A204.1 (cell line): Measurements from ENCODE around the gene PLEKHA7.
A peak's percentile ranks its signal among the peaks of the same experiment; 100 is the strongest.

Source experiments
- FAIRE-seq: peaks from 2 replicates; lab custom pipeline; 2012; peaks lifted over from hg19 to GRCh38; lab: Jason Lieb, UNC

The PLEKHA7 gene

DNA sequence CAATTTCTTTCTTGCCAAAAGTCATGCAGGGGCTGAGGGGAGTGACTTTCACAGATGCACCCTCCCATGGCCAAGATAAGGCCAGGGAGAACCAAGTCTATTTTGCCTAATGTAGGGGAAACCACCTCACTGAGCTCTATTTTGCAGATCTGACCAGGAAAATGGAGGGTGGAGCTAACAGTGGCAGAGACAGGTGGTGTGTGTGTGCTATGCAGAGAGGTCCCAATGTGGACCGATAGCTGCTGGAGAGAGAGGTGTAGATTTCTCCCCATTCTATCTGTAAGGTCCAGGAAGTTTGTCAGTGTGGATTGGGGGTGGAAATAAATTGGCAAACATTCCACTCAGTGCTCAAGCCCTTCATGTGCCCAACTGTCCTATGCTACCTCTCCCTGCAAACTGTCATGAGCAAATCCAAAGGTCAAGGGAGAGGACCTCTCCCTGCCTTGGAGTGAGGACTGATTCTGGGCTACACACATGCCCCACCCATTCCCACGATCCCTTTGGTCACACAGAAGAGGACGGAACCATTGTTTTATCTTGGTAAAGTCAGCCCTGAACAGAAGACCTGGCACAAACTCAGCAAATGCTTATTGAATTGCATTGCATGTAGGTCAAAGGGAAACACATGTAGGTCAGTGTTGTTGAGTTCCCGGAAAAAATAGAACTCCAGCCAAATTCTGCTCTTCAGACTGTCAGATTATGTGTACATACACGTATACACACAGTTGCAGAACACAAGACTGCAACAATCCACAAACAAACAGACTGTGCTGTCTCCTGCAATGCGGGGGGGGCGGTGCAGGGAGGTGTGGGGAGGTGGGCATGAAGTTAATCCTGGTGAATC lies 209.9 kb downstream of the PLEKHA7 start:
- FAIRE-seq = no peak

DNA sequence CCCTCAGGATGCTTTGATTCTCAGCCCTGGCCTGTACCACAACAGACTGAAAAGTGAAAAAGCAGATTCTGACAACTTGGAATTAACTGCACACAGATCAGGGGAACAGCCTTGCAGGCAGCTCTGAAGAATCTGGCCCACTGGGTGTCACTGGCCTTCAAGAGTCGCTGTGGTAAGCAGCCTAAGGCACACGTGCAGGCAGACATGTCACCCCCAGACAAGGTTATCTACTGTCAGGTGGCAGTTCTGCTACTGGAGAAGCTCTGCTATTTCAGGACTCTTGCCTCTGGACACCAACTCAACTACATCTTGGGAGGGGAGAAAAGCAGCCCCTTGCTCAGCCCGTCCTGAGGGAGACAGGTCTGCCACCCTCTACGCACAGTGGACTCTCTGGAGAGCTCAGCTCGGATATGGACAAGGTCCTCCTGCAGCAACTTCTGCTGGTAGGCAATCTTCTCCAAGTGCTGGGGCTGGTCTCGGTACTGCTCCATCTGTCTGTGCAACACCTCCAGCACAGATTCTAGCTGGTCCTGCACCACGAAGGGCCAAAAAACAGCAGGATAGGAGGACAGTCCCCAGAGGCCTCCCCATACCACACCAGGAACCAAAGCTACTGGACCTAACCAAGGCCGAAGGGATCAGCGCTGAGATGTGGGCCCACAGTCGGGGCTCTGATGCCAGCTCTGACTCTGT lies 212.8 kb downstream of the PLEKHA7 start:
- FAIRE-seq = no peak

DNA sequence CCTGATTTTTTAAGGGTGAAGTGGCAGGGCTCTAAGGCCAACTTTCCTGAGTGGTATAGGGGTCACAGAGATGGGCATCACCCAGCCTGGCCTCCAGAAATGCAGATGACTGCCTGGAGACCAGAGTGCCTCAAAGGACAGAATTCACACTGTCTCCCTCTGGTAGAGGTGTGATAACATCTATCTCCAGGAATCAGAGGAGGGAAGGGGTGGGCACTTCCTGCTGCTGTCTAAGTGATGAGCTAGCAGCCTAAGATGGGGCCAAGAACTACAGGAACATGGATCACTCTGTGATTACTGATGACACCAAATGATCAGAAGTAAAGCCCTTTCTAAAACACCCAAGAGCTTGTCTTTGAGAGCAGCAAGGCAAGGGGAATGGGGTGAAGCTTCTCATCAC lies 213.8 kb downstream of the PLEKHA7 start:
- no peak for FAIRE-seq

DNA sequence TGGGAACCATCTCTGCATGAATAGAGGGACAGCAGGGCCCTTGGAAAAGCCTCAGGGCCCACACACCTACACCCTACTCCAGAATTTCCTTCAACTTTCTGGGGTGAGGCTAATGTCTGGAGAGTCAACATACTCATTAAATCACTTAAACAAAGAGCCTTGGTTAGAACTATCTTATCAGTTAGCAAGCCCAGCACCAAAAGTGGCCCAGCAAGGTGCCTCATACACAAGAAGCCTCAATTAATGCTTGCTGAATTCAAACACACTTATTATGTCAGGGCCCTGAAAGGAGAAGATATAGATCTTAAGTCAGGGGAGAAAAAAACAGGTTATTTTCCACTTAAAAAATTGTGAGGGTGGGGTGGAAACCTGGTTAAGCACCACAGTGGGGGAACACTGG lies 214.3 kb downstream of the PLEKHA7 start:
- FAIRE-seq = no peak

DNA sequence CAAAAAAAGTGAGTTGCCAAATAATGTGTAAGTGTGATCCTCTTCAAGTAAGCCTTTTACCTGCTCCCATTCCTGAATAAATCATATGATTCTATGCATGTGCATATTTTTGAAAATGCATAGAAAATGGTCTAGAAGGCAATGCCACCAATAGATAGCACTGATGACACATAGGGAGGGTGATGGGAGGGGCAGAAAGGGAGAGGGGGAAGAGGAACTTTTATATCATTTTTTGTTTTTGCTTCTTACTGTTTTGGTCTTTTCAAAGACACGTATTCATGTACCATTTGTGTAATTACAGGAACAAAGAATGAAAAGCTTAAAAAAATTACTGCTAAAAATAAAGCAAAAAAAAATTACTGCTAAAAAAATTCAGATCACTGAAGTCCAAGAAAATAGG lies 215.0 kb downstream of the PLEKHA7 start:
- no peak for FAIRE-seq

DNA sequence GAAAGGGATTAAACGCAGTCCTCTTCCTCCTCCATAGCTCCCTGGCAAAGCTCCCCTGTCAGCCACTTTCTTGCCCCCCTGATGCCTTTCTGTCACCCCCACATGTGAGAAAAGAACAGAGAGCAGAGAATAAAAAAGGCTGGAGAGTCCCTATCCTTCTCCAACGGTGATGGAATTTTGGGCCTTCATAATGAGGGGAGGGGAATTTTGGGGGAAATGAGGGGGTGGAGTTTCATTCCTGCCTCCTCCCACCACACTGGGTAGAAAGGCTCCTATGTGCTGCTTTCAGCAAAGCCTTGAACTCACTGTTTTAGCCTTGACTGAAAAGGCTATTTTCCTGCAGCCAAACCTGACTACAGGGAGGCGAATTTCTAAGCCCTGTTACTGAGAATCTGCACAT lies 216.4 kb downstream of the PLEKHA7 start:
- FAIRE-seq = no peak

DNA sequence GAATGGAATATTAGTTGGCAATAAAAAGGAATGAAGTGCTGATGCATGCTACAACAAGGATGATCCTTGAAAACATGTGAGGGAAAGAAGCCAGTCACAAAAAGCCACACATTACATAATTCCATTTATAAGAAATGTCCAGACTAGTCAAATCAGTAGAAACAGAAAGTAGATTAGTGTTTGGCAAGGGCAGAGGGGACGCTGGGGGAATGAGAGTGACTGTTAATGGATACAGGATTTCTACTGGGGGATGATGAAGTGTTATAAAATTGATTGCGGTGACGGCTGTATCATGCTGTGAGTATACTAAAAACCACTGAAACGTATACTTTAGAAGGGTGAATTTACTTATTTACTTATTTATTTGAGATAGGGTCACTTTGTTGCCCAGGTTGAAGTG lies 217.9 kb downstream of the PLEKHA7 start:
- FAIRE-seq = no peak

DNA sequence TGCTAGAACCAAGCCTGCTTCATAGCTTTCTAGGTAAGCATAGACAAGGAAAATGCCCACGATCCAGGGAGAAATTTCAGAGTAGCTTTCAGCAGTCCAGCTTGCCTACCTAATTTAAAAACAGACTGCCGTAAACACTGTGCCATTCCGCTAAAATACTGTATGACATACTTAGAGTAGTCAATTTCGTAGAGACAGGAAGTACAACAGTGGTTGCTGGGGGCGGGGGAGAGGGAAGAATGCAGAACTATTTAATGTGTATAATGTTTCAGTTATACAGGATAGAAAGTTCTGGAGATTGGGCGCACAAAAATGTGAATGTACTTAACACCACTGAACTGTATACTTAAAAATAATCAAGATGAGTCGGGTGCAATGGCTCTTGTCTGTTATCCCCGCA lies 219.1 kb downstream of the PLEKHA7 start:
- FAIRE-seq = no peak

DNA sequence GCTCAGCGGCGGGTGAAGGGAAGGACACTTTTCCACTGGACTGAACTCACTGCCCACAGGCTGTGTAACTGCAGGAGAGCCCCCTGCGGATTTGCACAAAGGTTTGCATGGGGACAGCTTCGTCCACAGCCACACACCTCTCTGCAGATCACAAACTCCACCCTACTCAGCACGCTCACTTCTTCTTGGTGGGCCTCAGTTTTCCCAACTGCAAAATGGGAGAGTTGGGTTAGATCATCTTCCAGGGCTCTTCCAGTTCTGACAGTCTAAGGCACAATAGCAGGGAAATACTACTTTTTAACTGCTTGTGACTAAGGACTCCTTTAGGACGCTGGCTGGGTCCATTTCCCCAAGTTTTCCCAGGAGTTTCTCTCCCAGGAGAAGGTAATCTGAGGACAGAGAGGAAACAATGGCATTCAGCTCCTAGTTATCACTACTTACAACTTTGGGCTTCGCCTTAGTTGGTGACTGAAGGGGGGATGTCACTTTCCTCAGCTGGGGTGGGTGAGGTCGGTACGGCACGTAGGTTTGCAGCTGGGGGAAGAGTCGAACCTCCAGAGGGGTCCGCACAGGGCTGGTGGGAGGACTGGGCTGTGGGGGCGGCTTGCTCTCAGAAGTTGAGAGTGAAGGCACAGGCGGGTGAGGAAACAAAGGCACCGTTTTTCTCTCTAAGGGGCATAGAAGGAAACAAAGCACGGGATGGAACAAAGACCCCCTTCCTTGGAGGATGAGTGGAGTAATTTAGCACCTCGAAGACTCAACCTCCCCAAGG lies 220.0 kb downstream of the PLEKHA7 start:
- no peak for FAIRE-seq

DNA sequence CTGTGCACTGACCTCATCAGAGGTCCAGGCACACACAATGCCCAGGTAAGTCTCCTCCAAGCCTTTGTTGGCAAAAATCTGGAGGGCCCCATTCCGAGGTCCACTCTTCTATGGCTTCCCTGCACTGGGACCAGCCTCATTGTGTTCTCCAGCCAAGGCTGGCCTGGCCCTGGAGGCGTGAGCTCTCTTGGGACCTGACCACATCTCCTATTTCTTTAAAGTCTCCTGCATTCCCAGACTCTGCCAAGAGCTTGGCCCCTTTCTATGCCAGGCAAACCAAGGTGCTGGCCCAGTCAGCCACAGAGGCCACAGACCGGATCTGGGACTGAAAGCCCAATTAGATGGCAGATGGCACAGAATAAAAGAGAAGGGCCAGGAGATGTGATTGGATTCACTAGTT lies 220.7 kb downstream of the PLEKHA7 start:
- FAIRE-seq = no peak

DNA sequence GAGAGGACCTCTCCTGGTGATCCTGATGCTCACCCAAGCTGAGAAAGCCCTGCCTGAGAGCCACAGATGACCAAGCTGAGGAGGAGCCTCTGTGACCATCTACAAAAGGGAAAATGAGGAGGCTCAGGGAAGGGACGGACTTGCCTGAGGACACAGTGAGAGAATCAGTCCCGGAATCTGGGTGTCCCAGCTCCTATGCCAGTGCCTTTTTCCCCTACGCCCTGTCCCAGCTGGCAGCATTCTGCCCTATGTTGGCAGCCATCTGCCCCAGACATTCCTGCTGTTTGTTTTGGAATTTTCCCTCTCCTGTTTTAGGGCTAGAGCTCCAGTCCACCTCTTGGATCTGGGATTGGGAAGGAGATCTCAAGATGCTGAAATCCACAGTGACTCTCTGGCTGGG lies 221.2 kb downstream of the PLEKHA7 start:
- no peak for FAIRE-seq

DNA sequence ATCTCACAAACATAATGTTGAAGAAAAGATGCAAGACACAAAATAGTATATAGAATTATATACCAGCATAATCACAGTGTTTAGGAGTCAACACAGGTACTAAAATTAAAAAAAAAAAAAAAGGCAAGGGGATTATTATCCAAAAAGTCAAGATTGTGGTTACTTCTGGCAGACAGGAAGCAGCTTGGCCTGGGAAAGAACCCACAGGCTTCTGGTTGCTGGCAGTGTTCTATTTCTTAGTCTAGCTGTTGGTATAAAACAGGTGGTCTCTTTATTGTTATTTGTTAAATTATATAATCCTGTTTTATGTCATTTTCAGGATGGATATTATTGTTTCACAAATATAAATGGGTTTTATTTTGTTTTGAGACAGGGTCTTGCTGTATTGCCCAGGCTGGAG lies 221.8 kb downstream of the PLEKHA7 start:
- FAIRE-seq = peak; percentile 30

DNA sequence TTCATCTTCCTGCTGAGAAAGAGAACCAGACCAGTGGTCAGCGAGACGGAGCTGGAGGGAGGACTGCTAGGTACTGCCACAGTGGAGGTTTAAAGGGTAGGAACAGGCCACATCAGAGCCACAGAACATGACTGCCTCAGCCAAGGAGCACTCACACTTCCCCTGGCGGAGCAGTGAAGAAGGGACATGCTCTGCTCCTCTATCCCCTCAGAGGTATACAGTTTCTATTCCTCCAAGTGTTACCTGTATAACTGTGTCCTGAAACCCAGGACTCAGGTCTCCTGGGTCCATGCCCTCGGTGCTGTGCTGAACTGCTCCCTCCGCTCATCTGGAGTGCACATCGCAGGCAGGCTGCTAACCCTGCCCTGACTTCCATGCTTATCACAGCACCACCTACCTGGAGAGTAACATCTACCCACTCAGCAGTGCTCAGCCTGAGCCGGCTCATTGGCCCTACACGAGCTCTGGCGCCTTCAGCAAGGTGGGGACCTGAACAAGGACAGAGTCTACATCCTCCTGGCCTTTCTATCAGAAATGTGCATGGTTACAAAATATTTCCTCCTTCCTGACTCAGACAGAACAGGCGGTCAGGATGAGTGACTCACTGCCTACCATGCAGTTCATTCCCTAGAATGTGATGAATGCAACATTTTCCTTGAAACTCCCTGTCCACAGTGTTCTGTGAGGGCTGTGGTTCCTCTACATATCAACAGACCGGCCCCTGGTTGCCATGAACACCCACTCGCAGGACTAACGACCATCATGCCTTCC lies 222.8 kb downstream of the PLEKHA7 start:
- no peak for FAIRE-seq

DNA sequence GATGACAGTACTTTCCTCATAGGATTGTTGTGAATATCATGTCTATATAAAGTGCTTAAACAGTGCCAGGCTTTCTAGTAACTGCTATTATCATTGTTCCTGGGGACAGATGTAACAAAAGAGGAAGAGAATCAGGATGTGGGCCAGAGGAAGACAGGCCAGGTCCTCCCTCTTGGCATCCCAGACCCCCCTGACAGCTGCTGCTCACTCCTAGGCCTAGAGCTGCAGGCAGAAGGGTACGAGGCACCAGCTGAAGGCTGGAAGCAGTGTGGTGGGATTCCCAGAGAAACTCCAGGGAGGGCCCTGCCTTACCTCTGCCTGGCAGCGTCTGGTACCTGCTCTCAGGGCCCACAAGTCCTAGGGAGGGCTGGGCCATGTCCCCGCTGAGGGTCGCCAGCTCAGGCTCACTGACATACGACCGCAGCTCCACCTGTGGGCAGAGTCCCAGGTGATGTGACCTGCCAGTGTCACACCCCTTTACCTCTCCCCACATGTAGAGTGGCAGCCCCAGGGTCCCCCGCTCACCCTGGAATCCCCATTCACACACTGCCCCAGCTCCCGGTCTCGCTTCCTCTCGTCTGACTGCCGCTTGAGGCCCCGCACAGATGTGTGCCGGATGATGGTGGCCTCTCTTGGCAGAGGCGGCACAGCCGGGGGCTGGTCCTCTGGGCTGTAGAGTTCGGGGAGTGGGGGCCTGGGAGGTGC lies 223.6 kb downstream of the PLEKHA7 start:
- no peak for FAIRE-seq

DNA sequence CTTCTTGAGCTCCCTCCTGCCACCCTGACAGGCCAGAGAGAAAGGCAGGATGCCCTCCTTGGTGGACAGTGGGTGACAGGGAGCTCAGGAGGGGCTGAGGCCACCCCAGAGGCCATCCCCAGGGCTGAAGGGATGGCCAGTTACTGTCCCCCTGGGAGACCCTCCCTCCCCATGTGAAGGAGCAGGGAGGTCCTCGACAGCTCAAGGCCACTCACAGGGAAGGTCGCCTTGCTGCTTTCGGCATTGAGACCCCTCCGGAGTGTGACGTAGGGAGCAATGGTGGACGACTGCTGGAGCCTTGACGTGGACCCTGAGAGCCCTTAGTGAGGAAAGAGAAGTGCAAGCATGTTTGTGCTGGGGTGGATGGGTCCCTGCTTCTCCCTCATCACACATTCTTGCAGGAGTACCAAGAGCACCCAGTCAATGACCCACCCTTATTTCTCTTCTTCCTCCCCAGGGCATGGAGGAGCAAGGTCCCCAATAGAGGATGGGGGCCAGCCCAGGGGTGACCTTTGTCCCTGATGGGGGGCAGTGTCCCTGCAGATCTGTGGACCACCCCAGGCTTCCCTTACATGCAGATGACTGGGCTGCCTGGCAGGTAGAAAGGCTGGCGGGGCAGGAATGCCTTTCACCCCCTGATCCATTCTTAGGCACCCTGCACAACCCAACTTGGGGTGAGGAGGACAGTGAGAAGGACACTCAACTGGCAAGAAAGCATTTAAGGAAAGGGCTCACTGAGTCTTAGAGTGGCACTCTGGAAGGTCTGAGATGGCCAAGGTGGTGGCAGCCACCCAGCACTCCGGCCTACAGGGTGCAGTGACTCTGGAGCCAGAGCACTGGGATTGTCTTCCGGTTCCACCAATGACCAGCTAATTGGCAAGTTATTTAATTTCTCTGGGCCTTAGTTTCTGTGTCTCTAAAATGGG lies 224.4 kb downstream of the PLEKHA7 start:
- no peak for FAIRE-seq

DNA sequence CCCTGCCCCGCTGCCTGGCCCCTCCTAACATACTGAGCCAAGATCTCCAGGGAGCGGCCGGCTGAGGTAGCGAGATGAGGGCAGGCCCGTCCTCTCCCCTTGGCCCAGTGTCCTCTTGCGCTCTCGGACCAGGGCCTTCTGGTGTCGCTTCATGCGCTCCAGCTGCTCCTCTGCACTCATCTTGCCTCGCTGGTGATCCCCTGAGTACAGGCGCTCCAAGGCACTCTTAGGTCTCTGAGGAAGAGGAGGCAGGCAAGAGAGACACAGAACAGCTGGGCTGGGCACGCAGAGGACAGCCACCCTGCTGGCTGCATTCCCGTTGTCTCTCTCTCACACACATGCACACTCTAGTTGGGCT lies 225.2 kb downstream of the PLEKHA7 start:
- FAIRE-seq = no peak

DNA sequence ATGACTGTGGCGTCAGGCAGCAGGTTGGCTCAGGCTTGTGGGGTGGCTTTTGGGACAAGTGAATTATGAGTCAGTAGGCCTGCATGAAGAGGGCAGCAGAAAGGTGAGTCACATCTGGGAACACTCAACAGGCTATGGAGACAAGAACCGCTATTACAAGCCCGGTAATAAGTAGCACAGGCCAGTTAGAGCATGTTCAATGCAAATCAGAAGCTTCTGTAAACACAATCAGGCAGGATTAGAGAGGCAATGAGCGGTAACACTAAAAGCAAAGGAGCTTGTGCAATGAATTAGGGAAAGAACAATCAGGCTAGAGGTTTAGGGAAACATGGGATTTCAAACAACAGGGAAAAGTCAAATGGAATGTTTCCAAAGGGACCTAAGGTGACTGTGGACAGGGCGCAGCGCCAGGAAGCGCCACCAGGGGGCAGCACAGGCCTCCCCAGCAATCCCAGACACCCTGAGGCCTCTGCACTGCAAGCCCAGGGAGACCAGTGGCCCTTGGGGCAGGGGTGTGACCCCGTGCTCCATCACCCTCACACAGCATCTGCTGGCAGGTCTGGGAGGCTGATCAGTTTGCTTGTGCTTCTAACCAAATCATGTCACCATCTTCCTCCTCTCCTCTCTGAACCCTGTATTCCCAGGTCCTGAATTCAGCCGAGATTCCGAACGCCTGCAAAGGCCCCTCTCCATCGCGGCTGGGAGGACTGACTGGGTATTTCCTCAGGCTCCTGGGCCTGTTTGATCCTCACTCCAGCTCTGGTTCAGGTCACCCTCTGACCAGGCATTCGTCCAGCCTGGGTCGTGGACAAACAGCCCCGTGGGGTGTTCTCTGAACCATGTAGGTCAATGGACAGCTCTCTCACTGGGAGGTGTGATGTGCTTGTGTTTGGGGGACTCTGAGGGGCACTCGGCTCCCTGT lies 225.8 kb downstream of the PLEKHA7 start:
- no peak for FAIRE-seq

DNA sequence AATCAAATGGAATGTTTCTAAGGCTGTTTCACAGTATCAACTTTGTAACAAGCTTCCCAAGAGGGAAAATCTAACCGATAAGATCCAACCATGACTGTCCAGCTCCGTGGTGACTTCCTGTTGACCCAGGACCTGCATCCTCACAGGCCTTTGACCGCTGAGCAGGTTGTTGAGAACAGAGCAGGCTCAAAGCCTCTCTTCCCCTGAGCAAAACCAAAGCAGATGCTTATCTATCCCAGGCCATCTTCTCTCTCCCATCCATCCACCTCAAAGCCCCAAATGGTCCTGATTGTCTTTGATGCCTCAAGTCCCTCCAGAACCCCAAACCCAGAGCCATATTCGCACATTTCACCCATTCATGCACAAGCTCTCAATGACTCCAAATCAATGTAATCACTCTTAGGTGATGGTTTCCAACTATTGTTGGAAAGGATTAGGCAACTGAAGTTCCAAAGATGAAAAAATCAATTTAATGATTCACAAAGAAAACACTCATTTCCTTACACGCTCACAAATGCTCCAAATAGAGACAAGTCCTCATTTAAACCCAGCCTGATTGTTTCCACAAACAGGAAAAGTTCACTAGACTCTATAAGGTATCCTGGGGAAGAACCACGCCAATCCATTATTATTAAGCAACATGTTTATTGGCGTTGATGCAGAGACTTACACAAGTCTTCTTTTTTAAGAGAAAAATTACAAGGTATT lies 227.0 kb downstream of the PLEKHA7 start:
- no peak for FAIRE-seq

DNA sequence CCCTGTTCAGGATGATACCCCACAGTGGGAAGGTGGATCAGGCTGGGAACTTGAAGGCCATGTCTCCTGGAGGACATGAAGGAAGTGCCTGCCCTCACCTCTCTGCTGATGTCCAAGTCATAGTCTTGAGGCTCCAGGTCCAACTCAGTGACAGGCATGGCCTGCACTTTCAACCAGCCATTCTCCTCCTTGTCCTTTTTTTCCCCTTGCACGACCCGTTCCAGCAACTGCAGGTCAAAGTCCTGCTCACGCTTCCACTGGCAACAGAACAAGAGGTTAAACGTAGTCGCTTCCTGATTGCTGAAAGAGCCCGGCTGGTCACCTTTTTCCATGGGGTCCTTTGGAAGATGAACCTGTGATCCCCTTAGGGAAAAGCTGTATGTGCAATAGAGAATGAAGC lies 228.1 kb downstream of the PLEKHA7 start:
- FAIRE-seq = no peak
